Panc1 (cell line): ENCODE measurements around the gene ELP1.

Experiments
- CTCF ChIP-seq: fragments of 450-650 bp; IDR thresholded peaks from 2 replicates; pipeline ENCODE4 v1.5.1; 2017; ENCODE audit warnings: mild to moderate bottlenecking
- POLR2AphosphoS5 ChIP-seq: IDR thresholded peaks from 2 replicates; pipeline ENCODE4 v1.6.1; 2012; ENCODE audit warnings: mild to moderate bottlenecking, low read depth, low read length, moderate library complexity
- TCF7L2 ChIP-seq: IDR thresholded peaks from 2 replicates; pipeline ENCODE4 v1.6.1; 2011; ENCODE audit warnings: mild to moderate bottlenecking, low read depth, low read length, inconsistent platforms

- TF ChIP-seq CTCF (no peak), TCF7L2 (no peak), POLR2AphosphoS5 (no peak)
These were observed 98.8 kb downstream of the ELP1 start for GRCh38 chr9:108834959-108835665.
